ENCODE data around the gene IMMP2L. TPM values are rescaled to one million over a fixed set of nuclear protein-coding genes. Genes with fewer than 3 reads are reported as not detected.

The IMMP2L gene
- total and polyA plus RNA-seq, 2 donors (not counting 3 experiments of a cell fraction or from before 2014, with no cell fraction given), result 9.9 to 11.8 TPM

GRCh38 chr7:111294494-111294893, 267.8 kb downstream of the IMMP2L start:
- H3K9me1 ChIP-seq (replicated peaks; ENCODE audit: control insufficient read depth, extremely low read depth, insufficient read depth, low read length), result no peaks in the 10 kb centered on the region
- dilution Hi-C loops (cut with MboI; ENCODE audit: extremely low pct_ligation_motif_present, low sequenced_read_pairs) (no loop called here), intact Hi-C loops (cut with micrococcal nuclease) (loop anchor here (5.0 kb wide), 1 partner anchor 43 kb away; no protein-coding TSS in a partner anchor)
- no peak for DNase-seq (ENCODE audit: low read depth, low spot score)
- ChIA-PET POLR2A (no interaction called here), CTCF (no interaction called here)
- no TSS peak for BruUV-seq (replicated peaks)
- H3K27me3 ChIP-seq (ENCODE audit: control insufficient read depth in 2 of 2, insufficient read depth in 2 of 2, low read length in 2 of 2), result no peaks in the 10 kb centered on the region
- no peak overlapping the region for H3K27ac ChIP-seq (ENCODE audit: insufficient read depth, low read depth, low read length)
- H2AFZ ChIP-seq (ENCODE audit: low read depth, low read length), result no peak overlapping the region
- H3K9me3 ChIP-seq (replicated peaks; ENCODE audit: control insufficient read depth, insufficient read depth, low read length), result no peaks in the 10 kb centered on the region
- H3K9ac ChIP-seq (replicated peaks; ENCODE audit: extremely low read depth, insufficient read depth, low read length), result no peak overlapping the region
- FAIRE-seq, result no peak
- no peaks in the 10 kb centered on the region for H4K20me1 ChIP-seq (replicated peaks; ENCODE audit: control insufficient read depth, extremely low read depth, insufficient read depth, low read length)
- H3K4me1 ChIP-seq (ENCODE audit: control insufficient read depth, extremely low read depth, insufficient read depth, low read length), result no peaks in the 10 kb centered on the region
- no peak overlapping the region for H3K4me2 ChIP-seq (ENCODE audit: insufficient read depth, low read length)
- no peak for TF ChIP-seq POLR2A (IDR thresholded peaks at IDR 0.05; ENCODE audit: low read depth, low read length)
- TF ChIP-seq POLR2AphosphoS5 (IDR thresholded peaks at IDR 0.05; ENCODE audit: insufficient read depth, low read depth, low read length), result no peak
- no peak for TF ChIP-seq CTCF (IDR thresholded peaks at IDR 0.05; ENCODE audit: extremely low read depth in 1 of 2, insufficient read depth in 1 of 2, low read depth in 1 of 2, low read length in 2 of 2)
- TF ChIP-seq MAX (IDR thresholded peaks at IDR 0.05; ENCODE audit: insufficient read depth, insufficient read length), result no peak
- no peak for TF ChIP-seq JUN (IDR thresholded peaks at IDR 0.05; ENCODE audit: borderline replicate concordance, insufficient read depth, insufficient read length, low read depth)
- TF ChIP-seq GATA2 (IDR thresholded peaks at IDR 0.05; ENCODE audit: insufficient read depth, insufficient read length, low read depth, low read length), result no peak
- TF ChIP-seq EZH2 (IDR thresholded peaks at IDR 0.05; ENCODE audit: borderline replicate concordance, low read depth, low read length, severe bottlenecking), result no peak
- no peak for TF ChIP-seq FOS (IDR thresholded peaks at IDR 0.05; ENCODE audit: borderline replicate concordance, insufficient read depth, low read length)
- no peak for TF ChIP-seq MYC (IDR thresholded peaks at IDR 0.05; ENCODE audit: low read depth, low read length)
- no peaks in the 10 kb centered on the region for H3K36me3 ChIP-seq (ENCODE audit: control insufficient read depth in 2 of 2, extremely low read depth in 1 of 2, insufficient read depth in 2 of 2, low read length in 2 of 2)
- H3K79me2 ChIP-seq (ENCODE audit: control insufficient read depth, insufficient read depth, low read length), result no peaks in the 10 kb centered on the region
- no peak overlapping the region for H3K4me3 ChIP-seq (replicated peaks in 1 of 3; ENCODE audit: insufficient read depth in 1 of 3, low read depth in 1 of 3, low read length in 3 of 3)
